Measurements from ENCODE around the gene KNOP1. TPM values are rescaled to one million over a fixed set of nuclear protein-coding genes. Genes with fewer than 3 reads are reported as not detected.
A peak's percentile ranks its signal among the peaks of the same experiment; 100 is the strongest.

The KNOP1 gene
- total RNA-seq, 2 donors from 2014 or later, result 83.9 to 95.9 TPM

DNA sequence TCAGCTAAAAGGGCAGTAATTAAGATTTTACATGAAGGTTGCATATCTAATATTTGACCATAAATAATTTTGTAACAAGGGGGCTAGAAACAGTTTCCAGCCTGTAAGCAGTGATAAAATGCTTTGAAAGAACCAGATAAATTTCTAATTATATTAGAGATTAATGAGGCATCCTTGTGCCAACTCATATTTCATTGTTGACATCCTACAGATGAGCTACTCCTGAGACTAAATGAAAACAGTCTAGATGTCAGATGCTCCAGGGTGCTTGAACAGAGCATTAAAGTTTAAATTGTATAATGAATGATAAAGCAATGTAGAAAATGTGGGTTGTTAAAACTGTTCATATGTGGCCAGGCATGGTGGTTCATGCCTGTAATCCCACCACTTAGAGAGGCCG lies 23.3 kb upstream of the KNOP1 start:
- Mint-ChIP-seq H3K4me3 (no peak overlapping the region), H3K27ac (no peak overlapping the region), H3K4me1 (peaks cover 15% of the 10 kb centered on the region), H3K9me3 (no peaks in the 10 kb centered on the region), H3K36me3 (ENCODE audit: low read depth) (peaks cover 21% of the 10 kb centered on the region), H3K27me3 (ENCODE audit: insufficient read depth) (no peaks in the 10 kb centered on the region)
- 71 to 91% methylated on average over 1 of the region's 1 CpG for WGBS, 2 experiments (ENCODE audit: insufficient coverage in 1 of 2, insufficient read length in 1 of 2)
- Histone ChIP-seq H3K27me3 (ENCODE audit: control insufficient read depth, insufficient read depth, low read length, poor library complexity, severe bottlenecking) (no peaks in the 10 kb centered on the region), H3K36me3 (ENCODE audit: control insufficient read depth, insufficient read depth, low read length) (peaks cover 22% of the 10 kb centered on the region), H3K27ac (ENCODE audit: low read depth, low read length) (no peak overlapping the region), H3K4me3 (ENCODE audit: low read length) (no peak overlapping the region), H3K9me3 (ENCODE audit: control insufficient read depth, low read length) (no peaks in the 10 kb centered on the region), H3K4me1 (ENCODE audit: control insufficient read depth, insufficient read depth, low read length) (peaks cover under 1% of the 10 kb centered on the region), H3K9ac (ENCODE audit: extremely low read depth, low read length, poor library complexity, severe bottlenecking) (no peak overlapping the region)
- TF ChIP-seq, protein P1, sequence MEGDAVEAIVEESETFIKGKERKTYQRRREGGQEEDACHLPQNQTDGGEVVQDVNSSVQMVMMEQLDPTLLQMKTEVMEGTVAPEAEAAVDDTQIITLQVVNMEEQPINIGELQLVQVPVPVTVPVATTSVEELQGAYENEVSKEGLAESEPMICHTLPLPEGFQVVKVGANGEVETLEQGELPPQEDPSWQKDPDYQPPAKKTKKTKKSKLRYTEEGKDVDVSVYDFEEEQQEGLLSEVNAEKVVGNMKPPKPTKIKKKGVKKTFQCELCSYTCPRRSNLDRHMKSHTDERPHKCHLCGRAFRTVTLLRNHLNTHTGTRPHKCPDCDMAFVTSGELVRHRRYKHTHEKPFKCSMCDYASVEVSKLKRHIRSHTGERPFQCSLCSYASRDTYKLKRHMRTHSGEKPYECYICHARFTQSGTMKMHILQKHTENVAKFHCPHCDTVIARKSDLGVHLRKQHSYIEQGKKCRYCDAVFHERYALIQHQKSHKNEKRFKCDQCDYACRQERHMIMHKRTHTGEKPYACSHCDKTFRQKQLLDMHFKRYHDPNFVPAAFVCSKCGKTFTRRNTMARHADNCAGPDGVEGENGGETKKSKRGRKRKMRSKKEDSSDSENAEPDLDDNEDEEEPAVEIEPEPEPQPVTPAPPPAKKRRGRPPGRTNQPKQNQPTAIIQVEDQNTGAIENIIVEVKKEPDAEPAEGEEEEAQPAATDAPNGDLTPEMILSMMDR (conservative IDR thresholded peaks at IDR 0.05), result no peak
- DNase-seq, result no peak

DNA sequence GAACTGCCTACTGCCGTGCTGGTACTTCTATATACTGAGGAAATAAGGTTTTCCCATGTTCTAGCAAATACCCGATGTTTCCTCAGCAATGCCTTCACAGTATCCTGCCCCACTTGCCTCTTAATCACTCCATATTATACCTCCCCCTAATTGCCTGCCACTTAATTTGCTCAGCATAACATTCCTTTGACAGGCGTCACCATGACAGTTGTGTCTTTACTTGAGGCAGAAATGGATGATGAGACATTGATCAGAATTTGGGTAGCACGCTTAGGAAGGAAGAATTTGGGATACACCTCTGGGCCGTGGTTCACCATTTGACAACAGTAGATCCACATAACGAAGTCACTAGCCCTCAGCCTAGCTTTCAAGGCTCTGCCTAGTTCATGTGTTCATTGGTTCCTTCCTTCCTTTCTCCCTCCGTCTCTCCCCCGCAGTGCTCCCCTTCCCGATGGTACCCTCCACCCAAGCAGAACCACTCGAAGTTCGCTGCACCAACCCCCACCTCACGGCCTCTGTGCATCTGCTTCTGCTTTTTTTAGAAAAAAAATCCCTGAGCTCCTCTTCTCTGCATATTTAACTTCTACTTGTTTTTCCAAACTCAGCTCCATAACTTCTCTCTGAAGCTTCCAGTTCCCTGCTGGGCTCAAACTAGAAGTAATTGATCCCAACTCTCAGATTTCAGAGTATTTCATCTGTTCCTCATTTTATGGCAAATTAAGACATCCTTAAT lies 19.4 kb upstream of the KNOP1 start:
- H3K4me1 ChIP-seq (ENCODE audit: control insufficient read depth, insufficient read depth, low read length), result no peaks in the 10 kb centered on the region
- no peaks in the 10 kb centered on the region for H3K27me3 Mint-ChIP-seq (ENCODE audit: insufficient read depth)
- no peaks in the 10 kb centered on the region for H3K9me3 Mint-ChIP-seq
- no peaks in the 10 kb centered on the region for H3K4me1 Mint-ChIP-seq
- no peak overlapping the region for H3K27ac Mint-ChIP-seq
- no peak overlapping the region for H3K27ac ChIP-seq (ENCODE audit: low read depth, low read length)
- no peak overlapping the region for H3K9ac ChIP-seq (ENCODE audit: extremely low read depth, low read length, poor library complexity, severe bottlenecking)
- WGBS, 2 experiments (ENCODE audit: insufficient coverage in 1 of 2, insufficient read length in 1 of 2), result 91 to 94% methylated on average over 10 to 12 of the region's 12 CpGs
- H3K36me3 ChIP-seq (ENCODE audit: control insufficient read depth, insufficient read depth, low read length), result peaks cover 37% of the 10 kb centered on the region
- TF ChIP-seq, protein P1 (conservative IDR thresholded peaks at IDR 0.05), result no peak
- H3K27me3 ChIP-seq (ENCODE audit: control insufficient read depth, insufficient read depth, low read length, poor library complexity, severe bottlenecking), result no peaks in the 10 kb centered on the region
- no peaks in the 10 kb centered on the region for H3K9me3 ChIP-seq (ENCODE audit: control insufficient read depth, low read length)
- H3K4me3 Mint-ChIP-seq, result no peak overlapping the region
- H3K4me3 ChIP-seq (ENCODE audit: low read length), result no peak overlapping the region
- no peak for DNase-seq
- peaks cover 50% of the 10 kb centered on the region for H3K36me3 Mint-ChIP-seq (ENCODE audit: low read depth)

DNA sequence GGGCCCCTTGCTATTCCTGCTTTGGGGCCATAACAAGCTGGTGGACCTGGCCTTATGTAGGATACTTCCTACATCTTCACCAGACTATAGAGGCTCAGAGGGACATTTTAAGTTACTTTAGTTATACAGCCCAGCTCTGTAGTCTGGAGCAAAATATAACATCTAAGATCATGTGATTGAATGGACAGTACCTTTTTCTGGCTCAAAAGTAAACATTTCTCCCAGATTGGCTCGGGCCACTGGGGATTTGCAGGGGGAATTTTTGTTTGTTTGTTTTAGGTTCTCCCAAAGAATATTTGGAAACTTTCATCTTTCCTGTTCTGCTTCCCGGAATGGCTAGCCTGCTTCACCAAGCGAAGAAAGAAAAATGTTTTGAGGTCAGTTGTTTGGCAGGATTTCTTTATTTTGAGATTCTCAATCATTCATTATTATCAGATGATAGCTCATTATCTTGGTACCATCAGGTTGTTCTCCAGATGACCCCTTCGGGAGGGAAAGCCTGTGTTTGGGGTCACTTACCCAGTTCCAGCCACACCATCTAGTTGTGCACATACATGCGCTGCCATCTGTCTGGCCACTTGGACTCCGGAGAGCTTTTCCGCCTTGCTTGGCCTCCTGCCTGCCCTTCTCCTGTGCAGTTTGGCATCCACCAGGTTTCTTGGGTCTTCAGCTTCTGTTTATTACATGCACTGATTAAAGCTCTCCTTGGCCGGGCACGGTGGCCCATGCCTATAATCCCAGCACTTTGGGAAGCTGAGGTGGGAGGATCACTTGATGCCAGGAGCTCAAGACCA lies 17.2 kb upstream of the KNOP1 start:
- Mint-ChIP-seq H3K9me3 (no peaks in the 10 kb centered on the region), H3K4me1 (no peaks in the 10 kb centered on the region), H3K27ac (peak overlapping the region; percentile 55), H3K36me3 (ENCODE audit: low read depth) (peaks cover 68% of the 10 kb centered on the region), H3K27me3 (ENCODE audit: insufficient read depth) (no peaks in the 10 kb centered on the region), H3K4me3 (no peak overlapping the region)
- Histone ChIP-seq H3K9me3 (ENCODE audit: control insufficient read depth, low read length) (no peaks in the 10 kb centered on the region), H3K4me3 (ENCODE audit: low read length) (no peak overlapping the region), H3K9ac (ENCODE audit: extremely low read depth, low read length, poor library complexity, severe bottlenecking) (no peak overlapping the region), H3K36me3 (ENCODE audit: control insufficient read depth, insufficient read depth, low read length) (peaks cover 48% of the 10 kb centered on the region), H3K27me3 (ENCODE audit: control insufficient read depth, insufficient read depth, low read length, poor library complexity, severe bottlenecking) (no peaks in the 10 kb centered on the region), H3K4me1 (ENCODE audit: control insufficient read depth, insufficient read depth, low read length) (no peaks in the 10 kb centered on the region), H3K27ac (ENCODE audit: low read depth, low read length) (no peak overlapping the region)
- DNase-seq, result no peak
- TF ChIP-seq, protein P1 (conservative IDR thresholded peaks at IDR 0.05), result no peak
- 93 to 98% methylated on average over 6 to 9 of the region's 9 CpGs for WGBS, 2 experiments (ENCODE audit: insufficient coverage in 1 of 2, insufficient read length in 1 of 2)

Data from endodermal cell (in vitro differentiated cells).